Natural killer cell (primary cell): ENCODE measurements around the gene RPL26. TPM values are rescaled to one million over a fixed set of nuclear protein-coding genes. Genes with fewer than 3 reads are reported as not detected.

Experiments used
- ATAC-seq, 3 donors: fragments of 150-1000 bp in 2 of 3; fragments of 200-7000 bp in 1 of 3; cut with Tn5 transposase; 1 replicate in 1 of 3; 2 replicates in 2 of 3; pipeline ENCODE4 v1.10.0; 2021; ENCODE audit warnings: mild to moderate bottlenecking in 2 of 3, moderate library complexity in 2 of 3
- DNase-seq, 2 donors: peaks; one replicate each; pipeline versions ENCODE4 v3.0.0 to v3.0.0-alpha.2; 2013 to 2021; ENCODE audit warnings: mixed read lengths in 1 of 2
- H3K27ac ChIP-seq: one replicate; pipeline ENCODE4 v1.5.1; 2013; ENCODE audit warnings: mild to moderate bottlenecking, low read length
- H3K27me3 ChIP-seq: one replicate; pipeline ENCODE4 v1.6.1; 2013; ENCODE audit warnings: low read length; ENCODE audit not compliant: control insufficient read depth, insufficient read depth
- H3K36me3 ChIP-seq: one replicate; pipeline ENCODE4 v1.6.1; 2013; ENCODE audit warnings: low read length; ENCODE audit not compliant: control insufficient read depth, insufficient read depth
- H3K4me1 ChIP-seq: one replicate; pipeline ENCODE4 v1.6.1; 2013; ENCODE audit warnings: low read length; ENCODE audit not compliant: control insufficient read depth, insufficient read depth
- H3K4me3 ChIP-seq: one replicate; pipeline ENCODE4 v1.5.1; 2013; ENCODE audit warnings: low read length
- H3K9me3 ChIP-seq: one replicate; pipeline ENCODE4 v1.6.1; 2013; ENCODE audit warnings: low read length; ENCODE audit not compliant: control insufficient read depth, insufficient read depth
- H3K27ac Mint-ChIP-seq, 2 donors: one replicate each; pipeline ENCODE4 v1.8.0; 2022; ENCODE audit warnings: mild to moderate bottlenecking in 2 of 2, mixed read lengths in 2 of 2, moderate library complexity in 1 of 2
- H3K27me3 Mint-ChIP-seq, 2 donors: one replicate each; pipeline ENCODE4 v1.8.0; 2022; ENCODE audit warnings: low read depth in 2 of 2, mixed read lengths in 2 of 2
- H3K36me3 Mint-ChIP-seq: one replicate; pipeline ENCODE4 v1.8.0; 2022; ENCODE audit warnings: mixed read lengths
- H3K4me1 Mint-ChIP-seq, 2 donors: one replicate each; pipeline ENCODE4 v1.8.0; 2022; ENCODE audit warnings: mixed read lengths in 2 of 2
- H3K4me3 Mint-ChIP-seq: one replicate; pipeline ENCODE4 v1.8.0; 2022; ENCODE audit warnings: mild to moderate bottlenecking, moderate library complexity, mixed read lengths
- H3K9me3 Mint-ChIP-seq, 2 donors: one replicate each; pipeline ENCODE4 v1.8.0; 2022; ENCODE audit warnings: mixed read lengths in 2 of 2
- CTCF ChIP-seq: fragments of 200-600 bp; IDR thresholded peaks from one replicate; pipeline ENCODE4 v1.8.0; 2022; ENCODE audit warnings: antibody characterized with exemption
- WGBS: methylation state at CpG from one replicate; pipeline ENCODE4 v1.1.7; 2013; ENCODE audit warnings: missing lambda C conversion rate; ENCODE audit not compliant: insufficient coverage; 5-methylcytosine and 5-hydroxymethylcytosine counted together
- intact Hi-C: fragments of 100-400 bp; cut with micrococcal nuclease; formaldehyde crosslinking; loops from one replicate; pipeline ENCODE4 v1.14.2; 2022
- total RNA-seq, 4 donors: library from RNA; stranded (reverse); fragments of 120-200 nt in 1 of 4; gene quantifications; one replicate each; pipeline versions ENCODE4 v1.2.3 to v1.2.4, GENCODE V29; 2013 to 2022

RPL26 gene
- total RNA-seq, 3 donors from 2014 or later (not counting 1 experiment from before 2014, with no cell fraction given) = 1,481 to 1,796 (median 1,628) TPM

- Histone ChIP-seq H3K27me3 (no peaks in the 10 kb centered on the region), H3K27ac (no peak overlapping the region), H3K36me3 (no peaks in the 10 kb centered on the region), H3K4me3 (no peak overlapping the region), H3K4me1 (no peaks in the 10 kb centered on the region), H3K9me3 (no peaks in the 10 kb centered on the region)
- ATAC-seq (no peak), DNase-seq (no peak)
- Mint-ChIP-seq H3K4me3 (no peak overlapping the region), H3K36me3 (no peaks in the 10 kb centered on the region), H3K4me1 (no peaks in the 10 kb centered on the region), H3K27me3 (peaks cover 40 to 42% of the 10 kb centered on the region in 2 donors), H3K27ac (no peak overlapping the region), H3K9me3 (no peaks in the 10 kb centered on the region)
- TF ChIP-seq CTCF = no peak
- intact Hi-C loops = no loop called here
- WGBS = no CpG with 5 or more reads among the region's 1 CpG
These were observed 36.3 kb upstream of the RPL26 start for GRCh38 chr17:8419305-8419704.

- no peaks in the 10 kb centered on the region for H3K4me1 Mint-ChIP-seq
- H3K27me3 Mint-ChIP-seq = peaks cover 37 to 45% of the 10 kb centered on the region in 2 donors
- H3K27ac Mint-ChIP-seq = no peak overlapping the region
- Histone ChIP-seq H3K27me3 (no peaks in the 10 kb centered on the region), H3K36me3 (no peaks in the 10 kb centered on the region), H3K27ac (no peak overlapping the region), H3K4me3 (no peak overlapping the region), H3K4me1 (no peaks in the 10 kb centered on the region), H3K9me3 (no peaks in the 10 kb centered on the region)
- H3K4me3 Mint-ChIP-seq = no peak overlapping the region
- no peak for TF ChIP-seq CTCF
- ATAC-seq (no peak), DNase-seq (no peak)
- intact Hi-C loops = no loop called here
- no peaks in the 10 kb centered on the region for H3K9me3 Mint-ChIP-seq
- 83% methylated on average over 1 of the region's 1 CpG for WGBS
- H3K36me3 Mint-ChIP-seq = no peaks in the 10 kb centered on the region
These were observed 35.5 kb upstream of the RPL26 start for GRCh38 chr17:8418471-8418870.

- H3K36me3 ChIP-seq = no peaks in the 10 kb centered on the region
- H3K27ac ChIP-seq = no peak overlapping the region
- Mint-ChIP-seq H3K4me3 (no peak overlapping the region), H3K36me3 (no peaks in the 10 kb centered on the region), H3K27ac (no peak overlapping the region), H3K27me3 (peaks cover 39 to 51% of the 10 kb centered on the region in 2 donors), H3K4me1 (no peaks in the 10 kb centered on the region), H3K9me3 (no peaks in the 10 kb centered on the region)
- no peak overlapping the region for H3K4me3 ChIP-seq
- TF ChIP-seq CTCF = no peak
- ATAC-seq (peak in 1 of 3 donors; percentile 65), DNase-seq (no peak)
- no peaks in the 10 kb centered on the region for H3K9me3 ChIP-seq
- H3K4me1 ChIP-seq = no peaks in the 10 kb centered on the region
- H3K27me3 ChIP-seq = no peaks in the 10 kb centered on the region
- 86% methylated on average over 4 of the region's 4 CpGs for WGBS
- intact Hi-C loops = no loop called here
These were observed 34.8 kb upstream of the RPL26 start for GRCh38 chr17:8417806-8418205.

GRCh38 chr17:8413938-8414337 lies 30.9 kb upstream of the RPL26 start:
- no peak for TF ChIP-seq CTCF
- peaks cover 6% of the 10 kb centered on the region for H3K4me1 ChIP-seq
- no peak overlapping the region for H3K4me3 ChIP-seq
- intact Hi-C loops = no loop called here
- ATAC-seq (no peak), DNase-seq (no peak)
- no peaks in the 10 kb centered on the region for H3K36me3 ChIP-seq
- Mint-ChIP-seq H3K36me3 (no peaks in the 10 kb centered on the region), H3K9me3 (no peaks in the 10 kb centered on the region), H3K27ac (no peak overlapping the region), H3K4me1 (peaks cover 6 to 9% of the 10 kb centered on the region in 2 donors), H3K27me3 (peaks cover 35 to 43% of the 10 kb centered on the region in 2 donors), H3K4me3 (no peak overlapping the region)
- no peaks in the 10 kb centered on the region for H3K9me3 ChIP-seq
- no peak overlapping the region for H3K27ac ChIP-seq
- H3K27me3 ChIP-seq = peaks cover 6% of the 10 kb centered on the region
